Adrenal gland (tissue), 5 donors: ENCODE results near the gene TEKT3.

Source experiments
- CTCF ChIP-seq, 6 experiments: fragments of 450-650 bp in 4 of 6; fragments of 200-600 bp in 2 of 6; sonication (generic) in 1 of 6; IDR thresholded peaks; 1 replicate in 5 of 6; 2 replicates in 1 of 6; pipeline versions ENCODE4 v1.5.1 to v1.8.0; 2016 to 2021; ENCODE audit warnings: antibody characterized with exemption in 6 of 6, mild to moderate bottlenecking in 2 of 6, moderate library complexity in 1 of 6
- POLR2A ChIP-seq, 2 donors: fragments of 450-650 bp; IDR thresholded peaks; one replicate each; pipeline ENCODE4 v1.6.1; 2017; ENCODE audit warnings: antibody characterized with exemption in 2 of 2, mild to moderate bottlenecking in 2 of 2, moderate library complexity in 1 of 2
- donor health status: DM: no; HTN: no; CAD: no.

- TF ChIP-seq CTCF (IDR thresholded peaks at IDR 0.05): no peak
- no peak for TF ChIP-seq POLR2A (IDR thresholded peaks at IDR 0.05)
Observed at GRCh38 chr17:15382914-15383313, 41.5 kb upstream of the TEKT3 start.
